ENCODE data around the gene WNT9B.

GRCh38 chr17:46833840-46834208 lies 17.6 kb upstream of the WNT9B start:
- TF ChIP-seq POLR2A (IDR thresholded peaks at IDR 0.05; ENCODE audit: low read length), result no peak
- TF ChIP-seq GATA1 (IDR thresholded peaks at IDR 0.05; ENCODE audit: low read depth, low read length), result no peak
